ENCODE data around the gene ODF4. TPM values are rescaled to one million over a fixed set of nuclear protein-coding genes. Genes with fewer than 3 reads are reported as not detected.
A peak's percentile ranks its signal among the peaks of the same experiment; 100 is the strongest.

The ODF4 gene
- polyA plus RNA-seq, 3 donors, result not detected

GRCh38 chr17:8300627-8301242 is 38.9 kb upstream of the ODF4 start:
- peak overlapping the region; percentile 50 for H2AFZ ChIP-seq (ENCODE audit: insufficient read depth, low read depth, low read length, poor library complexity, severe bottlenecking)
- no peaks in the 10 kb centered on the region for H4K20me1 ChIP-seq (ENCODE audit: insufficient read depth, low read length)
- intact Hi-C loops (cut with micrococcal nuclease), result loop anchor here in 1 of 2 donors (2.0 kb wide), 1 partner anchor 240 kb away; no protein-coding TSS in a partner anchor
- Mint-ChIP-seq H3K27ac (no peak overlapping the region), H3K36me3 (no peaks in the 10 kb centered on the region), H3K4me1 (peaks cover 17% of the 10 kb centered on the region), H3K27me3 (ENCODE audit: low read depth in 3 of 3) (peaks cover 0 to 3% (median 0%) of the 10 kb centered on the region in 3 donors), H3K9me3 (peaks cover 0 to 2% (median 0%) of the 10 kb centered on the region in 7 donors), H3K4me3 (no peak overlapping the region)
- peaks cover 12% of the 10 kb centered on the region in 2 donors for H3K4me1 ChIP-seq (ENCODE audit: control insufficient read depth in 1 of 2, insufficient read depth in 2 of 2, low read length in 2 of 2)
- H3K9ac ChIP-seq (ENCODE audit: insufficient read depth, low read length, poor library complexity, severe bottlenecking), result no peak overlapping the region
- 0% methylated on average over 3 of the region's 8 CpGs for WGBS (ENCODE audit: insufficient coverage)
- peak; percentile 88 for TF ChIP-seq CTCF (IDR thresholded peaks at IDR 0.05)
- H3K27ac ChIP-seq (ENCODE audit: low read depth in 1 of 2, low read length in 2 of 2), result no peak overlapping the region
- no peaks in the 10 kb centered on the region for H3K79me2 ChIP-seq (ENCODE audit: insufficient read depth, low read length)
- H3K4me3 ChIP-seq (replicated peaks in 1 of 3; ENCODE audit: low read depth in 2 of 3, low read length in 3 of 3), result no peak overlapping the region
- H3K9me3 ChIP-seq (replicated peaks in 1 of 2; ENCODE audit: control insufficient read depth in 1 of 2, insufficient read depth in 1 of 2, low read length in 2 of 2), result no peaks in the 10 kb centered on the region
- H3K27me3 ChIP-seq (ENCODE audit: control insufficient read depth in 2 of 2, insufficient read depth in 2 of 2, low read length in 2 of 2), result no peaks in the 10 kb centered on the region
- no peaks in the 10 kb centered on the region for H3K36me3 ChIP-seq (replicated peaks in 1 of 2; ENCODE audit: control insufficient read depth in 1 of 2, insufficient read depth in 2 of 2, low read length in 2 of 2)
- peak; percentile 59 to 75 (median 69) for DNase-seq
- peak overlapping the region; percentile 5 for H3K4me2 ChIP-seq (replicated peaks; ENCODE audit: extremely low read depth, low read length, poor library complexity, severe bottlenecking)

GRCh38 chr17:8310601-8311123 is 29.0 kb upstream of the ODF4 start:
- Mint-ChIP-seq H3K27ac (no peak overlapping the region), H3K4me1 (peaks cover 4% of the 10 kb centered on the region), H3K36me3 (no peaks in the 10 kb centered on the region), H3K27me3 (ENCODE audit: low read depth in 3 of 3) (peaks cover 15 to 31% (median 16%) of the 10 kb centered on the region in 3 donors), H3K9me3 (no peaks in the 10 kb centered on the region), H3K4me3 (peak overlapping the region in 1 of 2 donors; percentile 15)
- H3K27ac ChIP-seq (ENCODE audit: low read depth in 1 of 2, low read length in 2 of 2), result no peak overlapping the region
- H3K4me2 ChIP-seq (replicated peaks; ENCODE audit: extremely low read depth, low read length, poor library complexity, severe bottlenecking), result no peak overlapping the region
- intact Hi-C loops (cut with micrococcal nuclease), result loop anchor here in 1 of 2 donors (2.0 to 10.0 kb wide), 2 partner anchors 20 to 46 kb away; no protein-coding TSS in a partner anchor
- H3K36me3 ChIP-seq (replicated peaks in 1 of 2; ENCODE audit: control insufficient read depth in 1 of 2, insufficient read depth in 2 of 2, low read length in 2 of 2), result no peaks in the 10 kb centered on the region
- H3K9me3 ChIP-seq (replicated peaks in 1 of 2; ENCODE audit: control insufficient read depth in 1 of 2, insufficient read depth in 1 of 2, low read length in 2 of 2), result no peaks in the 10 kb centered on the region
- peaks cover 0 to 7% of the 10 kb centered on the region in 2 donors for H3K27me3 ChIP-seq (ENCODE audit: control insufficient read depth in 2 of 2, insufficient read depth in 2 of 2, low read length in 2 of 2)
- no peak for DNase-seq
- H3K4me3 ChIP-seq (replicated peaks in 1 of 3; ENCODE audit: low read depth in 2 of 3, low read length in 3 of 3), result no peak overlapping the region
- no peak overlapping the region for H2AFZ ChIP-seq (ENCODE audit: insufficient read depth, low read depth, low read length, poor library complexity, severe bottlenecking)
- H3K9ac ChIP-seq (ENCODE audit: insufficient read depth, low read length, poor library complexity, severe bottlenecking), result no peak overlapping the region
- no peaks in the 10 kb centered on the region for H3K4me1 ChIP-seq (ENCODE audit: control insufficient read depth in 1 of 2, insufficient read depth in 2 of 2, low read length in 2 of 2)
- no peak for TF ChIP-seq CTCF (IDR thresholded peaks at IDR 0.05)
- no peaks in the 10 kb centered on the region for H4K20me1 ChIP-seq (ENCODE audit: insufficient read depth, low read length)
- no peaks in the 10 kb centered on the region for H3K79me2 ChIP-seq (ENCODE audit: insufficient read depth, low read length)
- WGBS (ENCODE audit: insufficient coverage), result 62% methylated on average over 5 of the region's 10 CpGs
